Measurements from ENCODE around the gene SEZ6L.

Gene SEZ6L

GRCh38 chr22:26333088-26333800, 164.0 kb downstream of the SEZ6L start:
- H3K36me3 ChIP-seq (ENCODE audit: control insufficient read depth, insufficient read depth, low read length) = no peaks in the 10 kb centered on the region
- H3K27me3 ChIP-seq (ENCODE audit: control insufficient read depth, insufficient read depth, low read length) = peaks cover 2% of the 10 kb centered on the region
- H3K4me3 ChIP-seq (ENCODE audit: low read length) = no peak overlapping the region
- H3K4me1 ChIP-seq (ENCODE audit: control insufficient read depth, insufficient read depth, low read length) = no peaks in the 10 kb centered on the region
- H3K9ac ChIP-seq (ENCODE audit: low read length) = no peak overlapping the region
- no peak overlapping the region for H3K27ac ChIP-seq (ENCODE audit: low read depth, low read length)

- no peak overlapping the region for H3K27ac ChIP-seq (ENCODE audit: low read depth, low read length)
- no peak overlapping the region for H3K4me3 ChIP-seq (ENCODE audit: low read length)
- no peak overlapping the region for H3K9ac ChIP-seq (ENCODE audit: low read length)
- H3K27me3 ChIP-seq (ENCODE audit: control insufficient read depth, insufficient read depth, low read length) = peaks cover 2% of the 10 kb centered on the region
- H3K4me1 ChIP-seq (ENCODE audit: control insufficient read depth, insufficient read depth, low read length) = no peaks in the 10 kb centered on the region
- H3K36me3 ChIP-seq (ENCODE audit: control insufficient read depth, insufficient read depth, low read length) = no peaks in the 10 kb centered on the region
Measured at GRCh38 chr22:26334232-26334631, 165.0 kb downstream of the SEZ6L start.

- no peaks in the 10 kb centered on the region for H3K4me1 ChIP-seq (ENCODE audit: control insufficient read depth, insufficient read depth, low read length)
- peaks cover 2% of the 10 kb centered on the region for H3K27me3 ChIP-seq (ENCODE audit: control insufficient read depth, insufficient read depth, low read length)
- no peak overlapping the region for H3K9ac ChIP-seq (ENCODE audit: low read length)
- no peak overlapping the region for H3K27ac ChIP-seq (ENCODE audit: low read depth, low read length)
- H3K4me3 ChIP-seq (ENCODE audit: low read length) = no peak overlapping the region
- no peaks in the 10 kb centered on the region for H3K36me3 ChIP-seq (ENCODE audit: control insufficient read depth, insufficient read depth, low read length)
Measured at GRCh38 chr22:26336773-26337172, 167.5 kb downstream of the SEZ6L start.

GRCh38 chr22:26339755-26340154, 170.5 kb downstream of the SEZ6L start:
- H3K36me3 ChIP-seq (ENCODE audit: control insufficient read depth, insufficient read depth, low read length) = no peaks in the 10 kb centered on the region
- H3K4me1 ChIP-seq (ENCODE audit: control insufficient read depth, insufficient read depth, low read length) = no peaks in the 10 kb centered on the region
- no peak overlapping the region for H3K9ac ChIP-seq (ENCODE audit: low read length)
- no peak overlapping the region for H3K4me3 ChIP-seq (ENCODE audit: low read length)
- H3K27ac ChIP-seq (ENCODE audit: low read depth, low read length) = no peak overlapping the region
- no peaks in the 10 kb centered on the region for H3K27me3 ChIP-seq (ENCODE audit: control insufficient read depth, insufficient read depth, low read length)

- Histone ChIP-seq H3K4me3 (ENCODE audit: low read length) (no peak overlapping the region), H3K27ac (ENCODE audit: low read depth, low read length) (no peak overlapping the region), H3K4me1 (ENCODE audit: control insufficient read depth, insufficient read depth, low read length) (no peaks in the 10 kb centered on the region), H3K36me3 (ENCODE audit: control insufficient read depth, insufficient read depth, low read length) (no peaks in the 10 kb centered on the region), H3K9ac (ENCODE audit: low read length) (no peak overlapping the region), H3K27me3 (ENCODE audit: control insufficient read depth, insufficient read depth, low read length) (no peaks in the 10 kb centered on the region)
Measured at GRCh38 chr22:26342745-26343410, 173.6 kb downstream of the SEZ6L start.

- no peak overlapping the region for H3K27ac ChIP-seq (ENCODE audit: low read depth, low read length)
- H3K36me3 ChIP-seq (ENCODE audit: control insufficient read depth, insufficient read depth, low read length) = no peaks in the 10 kb centered on the region
- H3K4me1 ChIP-seq (ENCODE audit: control insufficient read depth, insufficient read depth, low read length) = no peaks in the 10 kb centered on the region
- H3K27me3 ChIP-seq (ENCODE audit: control insufficient read depth, insufficient read depth, low read length) = no peaks in the 10 kb centered on the region
- H3K4me3 ChIP-seq (ENCODE audit: low read length) = no peak overlapping the region
- H3K9ac ChIP-seq (ENCODE audit: low read length) = no peak overlapping the region
Measured at GRCh38 chr22:26345496-26345895, 176.2 kb downstream of the SEZ6L start.

GRCh38 chr22:26348810-26349526, 179.7 kb downstream of the SEZ6L start:
- Histone ChIP-seq H3K4me1 (ENCODE audit: control insufficient read depth, insufficient read depth, low read length) (no peaks in the 10 kb centered on the region), H3K9ac (ENCODE audit: low read length) (no peak overlapping the region), H3K36me3 (ENCODE audit: control insufficient read depth, insufficient read depth, low read length) (no peaks in the 10 kb centered on the region), H3K4me3 (ENCODE audit: low read length) (no peak overlapping the region), H3K27me3 (ENCODE audit: control insufficient read depth, insufficient read depth, low read length) (no peaks in the 10 kb centered on the region), H3K27ac (ENCODE audit: low read depth, low read length) (no peak overlapping the region)

GRCh38 chr22:26354707-26355106, 185.4 kb downstream of the SEZ6L start:
- H3K27me3 ChIP-seq (ENCODE audit: control insufficient read depth, insufficient read depth, low read length) = no peaks in the 10 kb centered on the region
- no peaks in the 10 kb centered on the region for H3K4me1 ChIP-seq (ENCODE audit: control insufficient read depth, insufficient read depth, low read length)
- H3K9ac ChIP-seq (ENCODE audit: low read length) = no peak overlapping the region
- H3K4me3 ChIP-seq (ENCODE audit: low read length) = no peak overlapping the region
- H3K36me3 ChIP-seq (ENCODE audit: control insufficient read depth, insufficient read depth, low read length) = no peaks in the 10 kb centered on the region
- H3K27ac ChIP-seq (ENCODE audit: low read depth, low read length) = no peak overlapping the region

- Histone ChIP-seq H3K4me3 (ENCODE audit: low read length) (no peak overlapping the region), H3K27ac (ENCODE audit: low read depth, low read length) (no peak overlapping the region), H3K9ac (ENCODE audit: low read length) (no peak overlapping the region), H3K4me1 (ENCODE audit: control insufficient read depth, insufficient read depth, low read length) (no peaks in the 10 kb centered on the region), H3K27me3 (ENCODE audit: control insufficient read depth, insufficient read depth, low read length) (no peaks in the 10 kb centered on the region), H3K36me3 (ENCODE audit: control insufficient read depth, insufficient read depth, low read length) (no peaks in the 10 kb centered on the region)
Measured at GRCh38 chr22:26357281-26357680, 188.0 kb downstream of the SEZ6L start.

GRCh38 chr22:26357813-26358212, 188.6 kb downstream of the SEZ6L start:
- H3K4me1 ChIP-seq (ENCODE audit: control insufficient read depth, insufficient read depth, low read length) = no peaks in the 10 kb centered on the region
- no peaks in the 10 kb centered on the region for H3K36me3 ChIP-seq (ENCODE audit: control insufficient read depth, insufficient read depth, low read length)
- no peak overlapping the region for H3K4me3 ChIP-seq (ENCODE audit: low read length)
- H3K9ac ChIP-seq (ENCODE audit: low read length) = no peak overlapping the region
- H3K27ac ChIP-seq (ENCODE audit: low read depth, low read length) = no peak overlapping the region
- H3K27me3 ChIP-seq (ENCODE audit: control insufficient read depth, insufficient read depth, low read length) = no peaks in the 10 kb centered on the region

GRCh38 chr22:26359156-26359555, 189.9 kb downstream of the SEZ6L start:
- no peak overlapping the region for H3K27ac ChIP-seq (ENCODE audit: low read depth, low read length)
- no peaks in the 10 kb centered on the region for H3K27me3 ChIP-seq (ENCODE audit: control insufficient read depth, insufficient read depth, low read length)

GRCh38 chr22:26360169-26360885, 191.1 kb downstream of the SEZ6L start:
- Histone ChIP-seq H3K4me3 (ENCODE audit: low read length) (no peak overlapping the region), H3K27ac (ENCODE audit: low read depth, low read length) (no peak overlapping the region), H3K27me3 (ENCODE audit: control insufficient read depth, insufficient read depth, low read length) (no peaks in the 10 kb centered on the region), H3K4me1 (ENCODE audit: control insufficient read depth, insufficient read depth, low read length) (no peaks in the 10 kb centered on the region), H3K9ac (ENCODE audit: low read length) (no peak overlapping the region), H3K36me3 (ENCODE audit: control insufficient read depth, insufficient read depth, low read length) (no peaks in the 10 kb centered on the region)

More at GRCh38 chr22:26359156-26359555, 189.9 kb downstream of the SEZ6L start:
- Histone ChIP-seq H3K4me1 (ENCODE audit: control insufficient read depth, insufficient read depth, low read length) (no peaks in the 10 kb centered on the region), H3K4me3 (ENCODE audit: low read length) (no peak overlapping the region), H3K9ac (ENCODE audit: low read length) (no peak overlapping the region), H3K36me3 (ENCODE audit: control insufficient read depth, insufficient read depth, low read length) (no peaks in the 10 kb centered on the region)

Measured in rectal smooth muscle tissue (tissue), 1 donor.